K562 (cell line): ENCODE results near the gene IL1F10. TPM values are rescaled to one million over a fixed set of nuclear protein-coding genes. Genes with fewer than 3 reads are reported as not detected.

Experiments used
- ATAC-seq: fragments of 200-7000 bp; cut with Tn5 transposase; 3 replicates; pipeline ENCODE4 v1.9.1; 2020; ENCODE audit warnings: moderate library complexity
- BruUV-seq: library from RNA; stranded (reverse); fragments of 400-500 nt; replicated peaks from 2 replicates; lab custom pipeline; 2021; lab: Mats Ljungman, UMichigan
- CTCF ChIA-PET: fragments of 300-600 bp; formaldehyde crosslinking; extraction: SDS; loops from one replicate; lab custom pipeline; 2021; ENCODE audit warnings: low intra/inter-chr PET ratio; lab: Yijun Ruan, JAX
- POLR2A ChIA-PET: fragments of 300-600, 350-650 bp; sonication (Branson Sonifier 250); formaldehyde crosslinking; extraction: SDS; loops from one replicate; lab custom pipeline; 2021; ENCODE audit warnings: antibody characterized with exemption, inconsistent platforms; lab: Yijun Ruan, JAX
- DNase-seq, 4 experiments: peaks; one replicate each; pipeline versions ENCODE4 v3.0.0 to v3.0.0-alpha.2; 2011 to 2018; ENCODE audit warnings: low spot score in 3 of 4, mixed read lengths in 3 of 4; ENCODE audit errors: extremely low read depth in 1 of 4
- FAIRE-seq: peaks from 2 replicates; lab custom pipeline; 2011; peaks lifted over from hg19 to GRCh38; lab: Jason Lieb, UNC
- H2AFZ ChIP-seq: 2 replicates; pipeline ENCODE4 v1.6.0; 2011; ENCODE audit warnings: low read depth, low read length, control low read depth, inconsistent platforms
- H3K27ac ChIP-seq: fragments of 200-600 bp; 3 replicates; pipeline ENCODE4 v1.8.0; 2011; ENCODE audit warnings: low read depth, mild to moderate bottlenecking, control low read depth, inconsistent platforms, low read length, moderate library complexity, mixed read lengths; ENCODE audit errors: extremely low read depth
- H3K27me3 ChIP-seq, 2 experiments: fragments of 300-600 bp in 1 of 2; 2 replicates in 1 of 2; 3 replicates in 1 of 2; pipeline versions ENCODE4 v1.6.0 to v1.8.0; 2011; ENCODE audit warnings: inconsistent platforms in 2 of 2, low read length in 2 of 2, mild to moderate bottlenecking in 1 of 2, mixed read lengths in 1 of 2, moderate library complexity in 1 of 2; ENCODE audit not compliant: control insufficient read depth in 2 of 2, insufficient read depth in 2 of 2
- H3K36me3 ChIP-seq: fragments of 300-600 bp; 3 replicates; pipeline ENCODE4 v1.8.0; 2011; ENCODE audit warnings: mild to moderate bottlenecking, low read length, inconsistent platforms; ENCODE audit not compliant: control insufficient read depth, insufficient read depth
- H3K4me1 ChIP-seq, 2 experiments: fragments of 200-600 bp in 1 of 2; replicated peaks in 1 of 2; 2 replicates in 1 of 2; 3 replicates in 1 of 2; pipeline versions ENCODE4 v1.5.1 to v1.8.0; 2011; ENCODE audit warnings: inconsistent platforms in 2 of 2, low read length in 2 of 2, mild to moderate bottlenecking in 1 of 2, mixed read lengths in 1 of 2, moderate library complexity in 1 of 2; ENCODE audit not compliant: control insufficient read depth in 2 of 2, insufficient read depth in 2 of 2
- H3K4me2 ChIP-seq: 2 replicates; pipeline ENCODE4 v1.6.1; 2011; ENCODE audit warnings: low read length, control low read depth, inconsistent platforms, mixed read lengths; ENCODE audit not compliant: insufficient read depth
- H3K4me3 ChIP-seq: fragments of 200-600 bp; sonication (generic), shearing (Covaris generic); 2 replicates; pipeline ENCODE4 v1.5.1; 2016; ENCODE audit warnings: control low read depth, inconsistent platforms
- H3K79me2 ChIP-seq: fragments of 200-600 bp; 3 replicates; pipeline ENCODE4 v1.8.0; 2011; ENCODE audit warnings: low read length, inconsistent platforms; ENCODE audit not compliant: control insufficient read depth, insufficient read depth
- H3K9ac ChIP-seq, 2 experiments: 2 replicates each; pipeline versions ENCODE4 v1.6.0 to v1.6.1; 2011; ENCODE audit warnings: low read depth in 2 of 2, low read length in 2 of 2, control low read depth in 1 of 2, inconsistent platforms in 1 of 2, mild to moderate bottlenecking in 1 of 2, mixed read lengths in 1 of 2; ENCODE audit not compliant: insufficient read depth in 1 of 2
- H3K9me1 ChIP-seq: one replicate; pipeline ENCODE4 v1.6.0; 2011; ENCODE audit warnings: inconsistent platforms, mild to moderate bottlenecking, low read length, moderate library complexity; ENCODE audit not compliant: control insufficient read depth, insufficient read depth
- H3K9me3 ChIP-seq: replicated peaks from 2 replicates; pipeline ENCODE4 v1.5.1; 2011; ENCODE audit warnings: low read depth, low read length, inconsistent platforms; ENCODE audit not compliant: control insufficient read depth, insufficient read depth
- H4K20me1 ChIP-seq: replicated peaks from 2 replicates; pipeline ENCODE4 v1.6.1; 2011; ENCODE audit warnings: low read length, inconsistent platforms, mixed read lengths; ENCODE audit not compliant: control insufficient read depth, insufficient read depth
- AFF1 ChIP-seq, 2 experiments: fragments of 450-650 bp; IDR thresholded peaks; 2 replicates each; pipeline ENCODE4 v1.6.1; 2018; ENCODE audit warnings: mild to moderate bottlenecking in 2 of 2, low read depth in 1 of 2; ENCODE audit not compliant: partially characterized antibody in 2 of 2
- ATF1 ChIP-seq, 2 experiments: fragments of 450-650 bp in 1 of 2; IDR thresholded peaks; 2 replicates each; pipeline ENCODE4 v1.6.1; 2016; ENCODE audit warnings: missing compliant biosample characterization in 1 of 2, missing genetic modification characterization in 1 of 2
- ATF2 ChIP-seq: sonication (generic); formaldehyde crosslinking; IDR thresholded peaks from 2 replicates; pipeline ENCODE4 v1.8.1; 2022; ENCODE audit warnings: missing genetic modification reagents
- GTF2A2 ChIP-seq: IDR thresholded peaks from 2 replicates; pipeline ENCODE4 v1.6.1; 2016; ENCODE audit warnings: mild to moderate bottlenecking, missing genetic modification characterization, missing compliant biosample characterization
- OTX1 ChIP-seq: fragments of 450-650 bp; formaldehyde crosslinking; IDR thresholded peaks from 2 replicates; pipeline ENCODE4 v1.4.0; 2022; ENCODE audit warnings: mild to moderate bottlenecking
- PHF20 ChIP-seq: fragments of 450-650 bp; IDR thresholded peaks from 2 replicates; pipeline ENCODE4 v1.6.1; 2018; ENCODE audit not compliant: partially characterized antibody
- RNF2 ChIP-seq: sonication (generic); IDR thresholded peaks from 2 replicates; pipeline ENCODE4 v1.6.1; 2016
- TCF7 ChIP-seq: sonication (generic); IDR thresholded peaks from 2 replicates; pipeline ENCODE4 v1.6.1; 2016; ENCODE audit warnings: antibody characterized with exemption, borderline replicate concordance
- TCFL5 ChIP-seq: fragments of 250-450 bp; sonication (Bioruptor Pico); conservative IDR thresholded peaks from 2 replicates; pipeline ENCODE4 v1.6.1; 2021; ENCODE audit warnings: mild to moderate bottlenecking, moderate library complexity, matching md5 sums
- THAP12 ChIP-seq: fragments of 250-450 bp; sonication (Bioruptor Pico); IDR thresholded peaks from 2 replicates; pipeline ENCODE4 v1.9.0; 2021; ENCODE audit warnings: mild to moderate bottlenecking, inconsistent platforms
- ZNF24 ChIP-seq: fragments of 450-650 bp; IDR thresholded peaks from 2 replicates; pipeline ENCODE4 v1.6.1; 2016
- ZNF561 ChIP-seq: fragments of 450-650 bp; formaldehyde crosslinking; conservative IDR thresholded peaks from 2 replicates; pipeline ENCODE4 v1.4.0; 2020; ENCODE audit warnings: mild to moderate bottlenecking, moderate library complexity
- ZNF707 ChIP-seq: fragments of 250-450 bp; sonication (Bioruptor Pico); conservative IDR thresholded peaks from 2 replicates; pipeline ENCODE4 v1.8.0; 2022; ENCODE audit warnings: inconsistent platforms, mild to moderate bottlenecking, moderate library complexity
- WGBS: fragments of 100-300 bp; shearing (Covaris generic); methylation state at CpG from one replicate; pipeline ENCODE4 v1.1.6; 2016; ENCODE audit warnings: low coverage, mixed read lengths; ENCODE audit not compliant: insufficient coverage; ENCODE audit errors: missing lambda C conversion rate; 5-methylcytosine and 5-hydroxymethylcytosine counted together
- in situ Hi-C: fragments of 300-500 bp; cut with MboI; formaldehyde crosslinking; loops from 4 replicates; pipeline ENCODE4 v1.15.0; 2018; ENCODE audit warnings: inconsistent platforms, mixed read lengths
- intact Hi-C: fragments of 100-400 bp; cut with micrococcal nuclease; formaldehyde crosslinking; loops from 2 replicates; pipeline ENCODE4 v1.14.2; 2022
- polyA plus RNA-seq, 8 experiments: library from polyadenylated mRNA; depleted of rRNA in 4 of 8; stranded (reverse) in 5 of 8; unstranded in 3 of 8; fragments of >200 nt; fragmentation: Nextera tagmentation in 2 of 8; fragmentation: Illumina TruSeq in 1 of 8; extraction: Ambion mirVana in 2 of 8; extraction: Trizol in 1 of 8; gene quantifications; 2 replicates each; pipeline versions ENCODE4 v1.2.1 to v1.2.3, GENCODE V29; 2011 to 2014; ENCODE audit warnings: inconsistent platforms in 1 of 8, missing spikeins in 1 of 8
- total RNA-seq, 7 experiments: library from RNA; depleted of rRNA in 6 of 7; stranded (reverse); fragments of >200 nt in 6 of 7; fragmentation: Illumina TruSeq in 2 of 7; extraction: Trizol in 2 of 7; gene quantifications; 2 replicates each; pipeline versions ENCODE4 v1.2.1 to v1.2.3, GENCODE V29; 2011 to 2021; ENCODE audit warnings: low replicate concordance in 1 of 7

The IL1F10 gene
- total and polyA plus RNA-seq, 9 of the 15 experiments (the other 6 are each of a cell fraction or from before 2014, with no cell fraction given) = not detected

- ATAC-seq = no peak
- intact Hi-C loops (no loop called here), in situ Hi-C loops (no loop called here)
- Histone ChIP-seq H4K20me1 (no peaks in the 10 kb centered on the region), H3K9me3 (no peaks in the 10 kb centered on the region), H3K4me1 (peaks cover 0 to 11% of the 10 kb centered on the region in 2 experiments; a peak in 2 of 5 replicates), H3K79me2 (no peaks in the 10 kb centered on the region), H2AFZ (no peak overlapping the region; the same call in 1 of the 2 replicates), H3K36me3 (no peaks in the 10 kb centered on the region), H3K4me2 (no peak overlapping the region), H3K27ac (no peak overlapping the region), H3K4me3 (no peak overlapping the region), H3K27me3 (no peaks in the 10 kb centered on the region), H3K9me1 (no peaks in the 10 kb centered on the region), H3K9ac (no peak overlapping the region)
- POLR2A ChIA-PET = no interaction called here
- no peak for TF ChIP-seq TCFL5 (CRISPR knock-in tag)
- no peak for TF ChIP-seq AFF1 (IDR thresholded peaks at IDR 0.05; ENCODE audit: low read depth in 1 of 2, partially characterized antibody in 2 of 2)
- TF ChIP-seq OTX1 (CRISPR knock-in tag) = no peak
- no peak for TF ChIP-seq GTF2A2 (tag)
- no peak for TF ChIP-seq THAP12 (CRISPR knock-in tag)
- TF ChIP-seq RNF2 = no peak
- no peak for TF ChIP-seq TCF7
- no peak for TF ChIP-seq ATF2 (CRISPR knock-in tag)
- TF ChIP-seq ZNF707 (CRISPR knock-in tag) = no peak
- TF ChIP-seq ZNF24 = no peak
- TF ChIP-seq ZNF561 (CRISPR knock-in tag) = no peak
- no peak for TF ChIP-seq ATF1 (CRISPR knock-in tag; IDR thresholded peaks at IDR 0.05)
- TF ChIP-seq ATF1 (tag; IDR thresholded peaks at IDR 0.05) = no peak
- TF ChIP-seq PHF20 = no peak
- no peak for DNase-seq
- CTCF ChIA-PET = no interaction called here
- no peak for FAIRE-seq
- WGBS = 28% methylated on average over 3 of the region's 3 CpGs
- BruUV-seq = no TSS peak
These were observed 29.5 kb upstream of the IL1F10 start for GRCh38 chr2:113038291-113038690.
